AG10803 (cell line): ENCODE measurements around the gene PGGHG.

ENCODE experiments used
- DNase-seq: peaks from one replicate; pipeline ENCODE4 v3.0.0; 2010; ENCODE audit warnings: low read depth
- H3K4me3 ChIP-seq: 2 replicates; pipeline ENCODE4 v1.5.1; 2011; ENCODE audit warnings: mild to moderate bottlenecking, low read length, control low read depth
- TF ChIP-seq, protein P1 (sequence below): conservative IDR thresholded peaks from 2 replicates; pipeline ENCODE4 v1.5.1; 2011; ENCODE audit warnings: mild to moderate bottlenecking, low read length, control low read depth, inconsistent platforms

Gene PGGHG

GRCh38 chr11:295351-296170, 6.6 kb downstream of the PGGHG start:
- no peak overlapping the region for H3K4me3 ChIP-seq
- TF ChIP-seq, protein P1, sequence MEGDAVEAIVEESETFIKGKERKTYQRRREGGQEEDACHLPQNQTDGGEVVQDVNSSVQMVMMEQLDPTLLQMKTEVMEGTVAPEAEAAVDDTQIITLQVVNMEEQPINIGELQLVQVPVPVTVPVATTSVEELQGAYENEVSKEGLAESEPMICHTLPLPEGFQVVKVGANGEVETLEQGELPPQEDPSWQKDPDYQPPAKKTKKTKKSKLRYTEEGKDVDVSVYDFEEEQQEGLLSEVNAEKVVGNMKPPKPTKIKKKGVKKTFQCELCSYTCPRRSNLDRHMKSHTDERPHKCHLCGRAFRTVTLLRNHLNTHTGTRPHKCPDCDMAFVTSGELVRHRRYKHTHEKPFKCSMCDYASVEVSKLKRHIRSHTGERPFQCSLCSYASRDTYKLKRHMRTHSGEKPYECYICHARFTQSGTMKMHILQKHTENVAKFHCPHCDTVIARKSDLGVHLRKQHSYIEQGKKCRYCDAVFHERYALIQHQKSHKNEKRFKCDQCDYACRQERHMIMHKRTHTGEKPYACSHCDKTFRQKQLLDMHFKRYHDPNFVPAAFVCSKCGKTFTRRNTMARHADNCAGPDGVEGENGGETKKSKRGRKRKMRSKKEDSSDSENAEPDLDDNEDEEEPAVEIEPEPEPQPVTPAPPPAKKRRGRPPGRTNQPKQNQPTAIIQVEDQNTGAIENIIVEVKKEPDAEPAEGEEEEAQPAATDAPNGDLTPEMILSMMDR = no peak
- DNase-seq = no peak

DNA sequence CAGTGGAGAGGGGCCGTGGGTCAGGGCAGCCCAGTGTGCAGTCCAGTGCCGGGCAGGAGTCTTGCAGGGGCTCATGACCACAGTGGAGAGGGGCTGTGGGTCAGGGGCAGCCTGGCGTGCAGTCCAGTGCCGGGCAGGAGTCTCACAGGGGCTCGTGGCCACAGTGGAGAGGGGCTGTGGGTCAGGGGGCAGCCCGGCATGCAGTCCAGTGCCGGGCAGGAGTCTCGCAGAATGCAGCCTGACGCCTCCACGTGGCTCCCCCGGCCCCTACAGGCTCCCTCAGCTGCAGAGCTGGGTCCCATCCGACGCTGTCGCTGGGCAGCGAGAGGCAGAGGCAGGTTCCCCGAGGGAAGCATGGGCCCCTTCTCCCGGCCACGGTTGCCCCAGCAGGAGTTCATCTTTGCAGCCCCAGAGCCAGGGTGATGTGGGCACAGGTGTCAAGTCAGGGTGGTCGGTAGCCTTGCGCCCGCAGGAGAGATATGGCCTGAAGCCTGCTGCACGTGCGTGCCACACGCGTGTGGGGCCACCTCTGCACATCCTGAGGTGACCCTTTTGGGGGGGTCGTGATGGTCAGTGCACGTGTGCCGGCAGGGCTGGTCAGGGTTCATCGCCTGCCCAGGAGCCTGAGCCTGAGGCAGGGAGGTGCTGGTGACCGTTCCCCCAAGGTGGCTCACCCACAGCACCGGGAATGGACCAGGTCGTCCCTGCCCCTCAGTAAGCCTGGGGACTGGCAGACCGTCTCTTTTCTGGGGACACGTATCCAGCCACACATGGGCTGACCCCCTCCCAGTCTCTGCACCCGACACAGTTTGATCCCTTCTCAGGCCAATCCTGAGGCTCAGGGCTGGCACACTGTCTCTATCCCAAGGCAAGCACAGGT, 7.5 kb downstream of the PGGHG start:
- H3K4me3 ChIP-seq = no peak overlapping the region
- TF ChIP-seq, protein P1 = no peak
- DNase-seq = no peak

DNA sequence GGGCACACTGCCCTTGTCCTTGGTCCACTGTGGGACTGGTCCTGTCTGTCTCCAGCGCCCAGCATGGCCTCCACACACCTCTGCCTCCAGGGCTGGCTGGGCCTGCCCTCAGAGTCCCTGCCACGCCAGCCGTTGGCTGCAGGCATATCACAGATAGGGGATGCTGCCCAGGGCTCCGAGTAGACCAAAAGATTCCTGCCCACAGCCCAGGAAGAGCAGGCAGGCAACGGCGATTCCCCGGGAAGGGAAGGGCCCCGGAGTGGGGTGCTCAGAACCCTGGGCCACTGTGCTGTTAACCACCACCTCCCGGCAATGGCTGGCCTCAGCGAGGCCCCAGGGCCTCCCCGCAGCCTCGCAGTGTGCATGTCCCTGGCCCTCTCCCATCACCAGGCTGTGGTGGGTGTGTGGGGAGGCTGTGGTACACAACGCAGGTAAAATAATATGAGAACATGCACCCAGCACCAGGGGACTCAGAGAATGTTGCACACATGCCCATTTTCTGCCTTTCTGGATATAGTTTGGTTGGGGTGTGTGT, 8.2 kb downstream of the PGGHG start:
- TF ChIP-seq, protein P1 = no peak
- H3K4me3 ChIP-seq = no peak overlapping the region
- DNase-seq = no peak

- TF ChIP-seq, protein P1 = no peak
- H3K4me3 ChIP-seq = no peak overlapping the region
- DNase-seq = peak; percentile 68
These were observed 8.9 kb downstream of the PGGHG start for GRCh38 chr11:297586-298405.

DNA sequence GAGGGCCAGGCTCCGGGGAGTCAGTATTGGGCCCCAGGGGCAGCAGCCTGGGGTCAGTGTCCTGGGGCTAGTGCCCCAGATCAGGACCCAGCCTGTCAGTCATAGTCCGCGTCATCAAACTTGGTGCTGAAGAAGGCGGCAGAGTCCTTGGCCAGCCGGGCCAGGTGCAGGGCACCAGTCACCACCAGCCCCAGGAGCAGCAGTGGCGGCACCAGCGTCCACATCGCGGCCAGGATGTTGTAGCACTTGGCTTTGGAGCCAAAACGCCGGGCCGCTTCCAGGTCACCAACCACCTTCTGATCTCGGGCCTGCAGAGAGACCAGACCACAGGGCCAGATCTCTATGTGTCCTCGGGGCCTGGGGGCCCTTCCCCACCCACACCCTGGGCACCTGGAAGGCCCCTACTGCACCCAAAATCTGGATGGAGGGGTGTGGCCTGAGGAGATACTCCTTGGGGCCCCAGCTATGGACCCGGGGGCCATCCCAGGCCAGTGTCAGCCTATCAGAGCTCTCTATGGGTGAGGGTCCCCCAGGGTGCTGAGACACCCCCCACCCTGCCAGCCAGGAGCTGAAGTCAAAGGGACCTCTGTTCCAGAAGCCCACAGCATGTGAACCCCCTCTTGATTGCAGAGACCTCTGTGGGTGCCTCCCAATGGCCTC, 9.6 kb downstream of the PGGHG start:
- no peak overlapping the region for H3K4me3 ChIP-seq
- TF ChIP-seq, protein P1 = no peak
- no peak for DNase-seq

DNA sequence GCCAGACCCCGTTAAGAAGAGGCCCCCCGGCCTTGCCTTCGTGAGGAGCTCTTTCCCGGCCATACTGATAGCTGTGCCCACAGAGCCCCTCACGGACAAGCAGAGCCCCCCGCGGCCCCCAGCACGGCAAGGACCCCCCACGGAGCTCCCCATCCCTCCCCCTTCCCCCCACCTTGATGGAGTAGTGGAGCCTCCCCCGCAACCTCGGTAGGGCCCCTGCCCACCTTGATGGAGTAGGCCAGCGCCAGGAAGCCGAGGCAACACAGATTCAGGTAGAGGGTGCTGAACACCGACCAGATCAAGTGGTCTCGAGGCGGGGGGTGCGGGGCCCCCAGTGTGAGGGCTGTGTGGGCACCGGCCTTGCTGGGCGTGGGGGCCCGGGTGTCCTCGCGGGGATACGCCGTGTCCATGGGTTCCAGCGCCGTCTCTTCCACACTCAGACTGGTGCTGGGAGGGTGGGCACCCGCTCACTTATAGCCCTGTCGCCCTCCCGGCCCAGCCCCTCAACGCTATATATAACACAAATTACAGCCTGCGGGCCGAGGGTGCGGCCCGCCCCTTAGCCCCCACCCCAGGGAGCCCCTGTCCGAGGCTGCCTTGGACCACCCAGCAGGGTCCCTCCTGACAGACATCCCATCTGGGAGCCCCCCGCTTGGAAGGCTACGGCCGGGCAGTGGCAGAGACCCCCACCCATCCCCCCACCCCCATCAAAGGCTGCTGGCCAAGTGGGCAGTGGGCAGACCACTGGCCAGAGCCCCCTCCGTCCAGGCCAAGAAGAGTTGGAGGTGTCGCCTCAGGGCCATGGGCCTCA, 10.4 kb downstream of the PGGHG start, which contains the start of gene IFITM5:
TSS of gene IFITM5 (minus strand) at position 446 of the 811 bp plus-strand sequence. CDS start at position 410, 36 bp downstream.
- TF ChIP-seq, protein P1 = no peak
- DNase-seq = no peak
- H3K4me3 ChIP-seq = no peak within 1 kb of the TSS
